ENCODE results near the gene SHBG. TPM values are rescaled to one million over a fixed set of nuclear protein-coding genes. Genes with fewer than 3 reads are reported as not detected.
A peak's percentile ranks its signal among the peaks of the same experiment; 100 is the strongest.
"Not testable (repeated sequence)": the region's sequence is repeated elsewhere in the genome, so short reads cannot be mapped to it uniquely, and the experiment has no call there.

The SHBG gene
- total RNA-seq, 1 donor from 2014 or later = not detected

DNA sequence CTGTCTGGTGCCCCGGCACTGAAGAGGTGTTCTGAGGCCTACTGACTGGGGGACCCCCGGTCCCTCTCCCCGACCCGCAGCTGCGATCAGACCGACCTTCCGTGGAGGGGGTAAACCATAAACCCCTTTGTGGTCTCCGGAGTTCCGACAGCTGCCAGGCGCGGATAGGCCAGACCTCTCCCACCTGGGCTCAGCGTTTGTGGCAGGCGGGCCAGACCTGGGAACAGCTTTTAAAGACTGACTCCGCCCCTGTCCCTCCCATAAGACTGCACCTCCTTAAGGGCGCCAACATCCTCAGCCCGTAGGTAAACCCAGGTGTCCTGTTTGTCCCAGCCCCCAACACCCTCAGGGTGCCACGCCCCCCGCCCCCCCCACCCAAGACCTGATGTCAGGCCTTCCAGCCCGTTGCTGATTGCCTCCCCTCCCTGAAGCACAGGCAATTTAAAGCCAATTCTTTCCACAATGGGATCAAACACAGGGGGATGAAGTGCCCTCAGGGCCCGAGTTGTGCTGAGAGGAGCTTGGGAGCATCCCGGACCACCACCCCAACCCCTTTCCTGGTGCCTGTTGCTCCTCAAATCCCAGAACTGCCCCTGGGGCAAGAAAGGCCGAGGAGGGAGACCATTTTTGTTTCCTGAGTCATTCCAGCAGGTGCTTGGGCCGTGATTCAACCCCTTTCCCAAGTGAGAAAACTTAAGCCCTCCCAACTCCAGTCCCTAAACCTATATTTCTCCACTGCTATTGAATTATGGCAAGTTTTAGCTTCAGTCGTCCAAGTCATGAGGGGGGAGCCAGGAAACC, 39.8 kb upstream of the SHBG start, which contains the start of gene SOX15:
Gene SOX15, minus strand, starts transcription at position 204 of the 801 bp plus-strand sequence. CDS start 418 bp downstream, outside the sequence.
- Histone ChIP-seq H3K9me3 (no peaks in the 10 kb centered on the region), H3K27me3 (no peaks in the 10 kb centered on the region), H3K4me3 (peak within 1 kb of the TSS; percentile 54 to 67), H3K4me1 (peaks cover 5 to 15% of the 10 kb centered on the region in 2 donors), H3K36me3 (peaks cover 40 to 41% of the 10 kb centered on the region in 2 donors), H3K27ac (peak within 1 kb of the TSS; percentile 23 to 60)
- TF ChIP-seq, protein P1, sequence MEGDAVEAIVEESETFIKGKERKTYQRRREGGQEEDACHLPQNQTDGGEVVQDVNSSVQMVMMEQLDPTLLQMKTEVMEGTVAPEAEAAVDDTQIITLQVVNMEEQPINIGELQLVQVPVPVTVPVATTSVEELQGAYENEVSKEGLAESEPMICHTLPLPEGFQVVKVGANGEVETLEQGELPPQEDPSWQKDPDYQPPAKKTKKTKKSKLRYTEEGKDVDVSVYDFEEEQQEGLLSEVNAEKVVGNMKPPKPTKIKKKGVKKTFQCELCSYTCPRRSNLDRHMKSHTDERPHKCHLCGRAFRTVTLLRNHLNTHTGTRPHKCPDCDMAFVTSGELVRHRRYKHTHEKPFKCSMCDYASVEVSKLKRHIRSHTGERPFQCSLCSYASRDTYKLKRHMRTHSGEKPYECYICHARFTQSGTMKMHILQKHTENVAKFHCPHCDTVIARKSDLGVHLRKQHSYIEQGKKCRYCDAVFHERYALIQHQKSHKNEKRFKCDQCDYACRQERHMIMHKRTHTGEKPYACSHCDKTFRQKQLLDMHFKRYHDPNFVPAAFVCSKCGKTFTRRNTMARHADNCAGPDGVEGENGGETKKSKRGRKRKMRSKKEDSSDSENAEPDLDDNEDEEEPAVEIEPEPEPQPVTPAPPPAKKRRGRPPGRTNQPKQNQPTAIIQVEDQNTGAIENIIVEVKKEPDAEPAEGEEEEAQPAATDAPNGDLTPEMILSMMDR (IDR thresholded peaks at IDR 0.05) = no peak
- intact Hi-C loops (cut with DNase I) = loop anchor here (2.0 to 10.0 kb wide), 3 partner anchors 25 to 585 kb away; partner anchors contain the start of genes FXR2 and TMEM107
- no peak for DNase-seq (ENCODE audit: low spot score in 2 of 2)

DNA sequence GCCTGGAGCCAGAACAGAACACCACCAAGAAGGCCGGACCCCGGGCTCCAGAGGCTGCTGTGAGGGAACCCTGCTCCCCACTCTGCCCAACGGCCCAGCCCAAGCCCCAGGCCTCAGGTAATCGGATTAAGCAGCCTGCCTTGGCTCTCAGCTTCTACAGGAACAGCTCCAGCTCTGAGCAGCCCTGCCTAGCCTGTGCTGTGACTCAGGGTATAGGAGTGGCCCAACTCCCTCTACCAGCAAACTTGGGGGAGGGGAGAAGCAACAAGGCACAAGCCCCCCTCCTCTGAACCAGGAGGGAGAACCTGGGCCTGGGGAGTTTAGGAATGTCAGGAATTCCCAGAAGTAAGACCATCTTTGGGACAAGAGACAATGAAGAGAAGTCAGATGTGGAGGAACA, 39.2 kb upstream of the SHBG start:
- TF ChIP-seq, protein P1 (IDR thresholded peaks at IDR 0.05) = no peak
- DNase-seq (ENCODE audit: low spot score in 2 of 2) = no peak
- Histone ChIP-seq H3K27ac (no peak overlapping the region), H3K4me1 (peaks cover 5 to 15% of the 10 kb centered on the region in 2 donors), H3K27me3 (no peaks in the 10 kb centered on the region), H3K36me3 (peaks cover 46 to 48% of the 10 kb centered on the region in 2 donors), H3K4me3 (no peak overlapping the region), H3K9me3 (no peaks in the 10 kb centered on the region)
- intact Hi-C loops (cut with DNase I) = no loop called here

DNA sequence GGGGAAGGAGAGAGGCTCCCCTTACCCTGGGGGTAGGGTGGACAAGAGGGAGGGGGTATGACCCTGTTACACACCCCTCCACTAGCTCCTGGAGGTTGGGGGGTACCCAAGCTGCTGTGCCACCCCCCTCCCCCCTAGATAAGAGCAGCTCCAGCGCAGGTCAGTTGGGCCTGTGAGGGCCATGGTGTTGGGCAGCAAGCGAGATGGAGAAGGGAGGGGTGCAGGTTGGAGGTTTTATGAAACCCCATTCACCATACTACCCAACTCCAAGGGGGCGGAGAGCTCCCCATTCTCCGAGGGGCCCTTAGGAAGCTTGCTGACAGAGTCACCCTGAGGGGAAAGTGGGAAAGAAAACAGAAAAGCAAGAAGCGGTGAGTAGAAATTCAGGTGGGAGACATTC, 38.3 kb upstream of the SHBG start:
- Histone ChIP-seq H3K27ac (no peak overlapping the region), H3K36me3 (peaks cover 53 to 55% of the 10 kb centered on the region in 2 donors), H3K4me3 (no peak overlapping the region), H3K27me3 (no peaks in the 10 kb centered on the region), H3K9me3 (no peaks in the 10 kb centered on the region), H3K4me1 (peaks cover 5 to 15% of the 10 kb centered on the region in 2 donors)
- no peak for DNase-seq (ENCODE audit: low spot score in 2 of 2)
- TF ChIP-seq, protein P1 (IDR thresholded peaks at IDR 0.05) = no peak
- intact Hi-C loops (cut with DNase I) = no loop called here

DNA sequence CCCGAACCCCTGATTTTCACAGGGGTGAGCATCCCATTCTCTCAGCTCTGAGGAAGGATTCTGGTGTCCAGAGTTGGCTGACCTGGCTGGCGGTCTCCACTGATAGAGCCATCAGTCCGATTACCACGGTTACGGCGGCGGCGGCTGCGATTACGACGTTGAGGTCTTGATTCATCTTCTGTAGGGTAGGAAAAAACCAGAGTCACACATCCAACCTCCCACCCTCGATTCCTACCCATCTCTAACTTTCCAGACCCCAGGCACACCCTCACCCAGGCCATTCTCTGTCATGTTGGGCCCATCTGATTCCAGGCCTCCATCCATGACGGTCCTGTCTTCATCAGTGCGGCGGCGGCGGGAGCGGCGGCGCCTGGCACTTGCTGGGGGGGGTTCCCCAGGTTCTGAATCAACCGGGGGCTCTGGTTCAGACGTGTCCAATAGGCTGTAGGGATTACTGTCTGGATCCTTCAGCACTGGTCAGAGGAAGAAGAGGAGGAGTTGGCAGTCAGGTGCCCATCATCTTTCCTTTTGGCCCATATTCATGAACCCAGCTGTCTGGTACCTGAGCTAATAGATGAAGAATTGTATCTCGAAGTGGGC, 37.4 kb upstream of the SHBG start:
- H3K9me3 ChIP-seq = no peaks in the 10 kb centered on the region
- TF ChIP-seq, protein P1 (IDR thresholded peaks at IDR 0.05) = no peak
- no peaks in the 10 kb centered on the region for H3K27me3 ChIP-seq
- no peak for DNase-seq (ENCODE audit: low spot score in 2 of 2)
- peaks cover 5 to 15% of the 10 kb centered on the region in 2 donors for H3K4me1 ChIP-seq
- H3K4me3 ChIP-seq = no peak overlapping the region
- no peak overlapping the region for H3K27ac ChIP-seq
- peaks cover 62 to 63% of the 10 kb centered on the region in 2 donors for H3K36me3 ChIP-seq
- intact Hi-C loops (cut with DNase I) = no loop called here

DNA sequence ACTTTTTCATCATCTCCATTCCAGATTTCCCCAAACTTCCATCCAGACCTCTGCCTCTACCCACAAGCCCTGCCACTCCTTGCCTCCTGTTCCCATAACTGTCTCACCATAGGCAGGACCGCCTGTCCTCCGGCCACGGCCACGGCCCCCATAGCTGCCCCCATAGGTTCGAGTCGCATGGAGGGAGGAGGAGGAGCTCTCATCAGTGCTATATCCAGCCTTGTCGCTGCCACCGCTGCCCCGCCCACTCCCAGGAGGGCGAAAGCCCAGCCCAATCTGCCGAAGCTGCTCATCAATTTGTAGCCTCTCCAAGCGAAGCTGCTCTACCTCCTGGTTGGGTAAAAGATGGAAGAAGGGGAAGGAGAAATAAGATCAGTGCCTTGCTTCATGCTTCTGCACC, 36.6 kb upstream of the SHBG start:
- H3K36me3 ChIP-seq = peaks cover 66 to 67% of the 10 kb centered on the region in 2 donors
- no peaks in the 10 kb centered on the region for H3K9me3 ChIP-seq
- peaks cover 5 to 12% of the 10 kb centered on the region in 2 donors for H3K4me1 ChIP-seq
- H3K4me3 ChIP-seq = no peak overlapping the region
- intact Hi-C loops (cut with DNase I) = no loop called here
- H3K27ac ChIP-seq = no peak overlapping the region
- TF ChIP-seq, protein P1 (IDR thresholded peaks at IDR 0.05) = no peak
- no peak for DNase-seq (ENCODE audit: low spot score in 2 of 2)
- no peaks in the 10 kb centered on the region for H3K27me3 ChIP-seq

DNA sequence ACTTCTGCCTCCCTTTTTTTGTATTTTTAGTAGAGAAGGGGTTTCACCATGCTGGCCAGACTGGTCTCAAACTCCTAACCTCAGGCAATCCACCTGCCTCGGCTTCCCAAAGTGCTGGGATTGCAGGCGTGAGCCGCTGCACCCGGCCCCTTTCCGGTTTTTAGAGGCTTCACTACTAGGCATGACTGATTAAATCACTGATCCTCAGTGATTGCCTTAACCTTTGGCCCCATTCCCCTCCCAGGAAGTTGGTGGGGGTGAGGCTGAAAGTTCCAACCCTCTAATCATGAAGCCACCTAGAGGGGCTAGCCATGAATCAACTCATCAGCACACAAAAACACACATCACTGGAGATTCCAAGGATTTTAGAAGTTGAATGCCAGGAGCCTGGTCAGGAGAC, 32.4 kb upstream of the SHBG start:
- intact Hi-C loops (cut with DNase I); H3K9me3 ChIP-seq; H3K4me1 ChIP-seq; DNase-seq (ENCODE audit: low spot score in 2 of 2); H3K27me3 ChIP-seq; H3K27ac ChIP-seq; H3K4me3 ChIP-seq: not testable (repeated sequence)
- H3K36me3 ChIP-seq = peaks cover 92 to 96% of the 10 kb centered on the region in 2 donors

All from ascending aorta (tissue), 2 donors.